HG02852 (cell line): Measurements from ENCODE around the gene NBEAL2.

Experiments
- ATAC-seq: cut with Tn5 transposase; IDR thresholded peaks from one replicate; pipeline ENCODE4 v1.9.1; 2021; ENCODE audit warnings: mild to moderate bottlenecking, moderate library complexity; ENCODE audit not compliant: unreplicated experiment

NBEAL2 gene

GRCh38 chr3:46978985-46979944 is at the start of gene NBEAL2:
Gene NBEAL2, plus strand, starts transcription at chr3:46979666. Its CDS starts 196 bp downstream, at chr3:46979862.
- peak; percentile 71 for ATAC-seq

- no peak for ATAC-seq
Observed at GRCh38 chr3:46930166-46930944, 49.1 kb upstream of the NBEAL2 start.

- ATAC-seq, result no peak
Observed at GRCh38 chr3:46930945-46931403, 48.5 kb upstream of the NBEAL2 start.

- ATAC-seq, result no peak
Observed at GRCh38 chr3:46931631-46932331, 47.7 kb upstream of the NBEAL2 start.

GRCh38 chr3:46932455-46933225 is 46.8 kb upstream of the NBEAL2 start:
- no peak for ATAC-seq

GRCh38 chr3:46933261-46933660 is 46.2 kb upstream of the NBEAL2 start:
- no peak for ATAC-seq

- ATAC-seq, result no peak
Observed at GRCh38 chr3:46934072-46934471, 45.4 kb upstream of the NBEAL2 start.

GRCh38 chr3:46934498-46935167 is 44.8 kb upstream of the NBEAL2 start:
- ATAC-seq, result no peak

GRCh38 chr3:46935168-46935858 is 44.2 kb upstream of the NBEAL2 start:
- ATAC-seq, result no peak

- ATAC-seq, result no peak
Observed at GRCh38 chr3:46935989-46936558, 43.4 kb upstream of the NBEAL2 start.

- no peak for ATAC-seq
Observed at GRCh38 chr3:46936733-46937250, 42.7 kb upstream of the NBEAL2 start.

GRCh38 chr3:46938118-46938517 is 41.3 kb upstream of the NBEAL2 start:
- ATAC-seq, result no peak

GRCh38 chr3:46939578-46940445 is 39.7 kb upstream of the NBEAL2 start:
- no peak for ATAC-seq

- no peak for ATAC-seq
Observed at GRCh38 chr3:46942076-46942475, 37.4 kb upstream of the NBEAL2 start.

- no peak for ATAC-seq
Observed at GRCh38 chr3:46942481-46943236, 36.8 kb upstream of the NBEAL2 start.

GRCh38 chr3:46943237-46944187 is 36.0 kb upstream of the NBEAL2 start:
- ATAC-seq, result no peak
